COLO829 (cell line): ENCODE data around the gene TNFSF4.
A peak's percentile ranks its signal among the peaks of the same experiment; 100 is the strongest.
"Not testable (repeated sequence)": the region's sequence is repeated elsewhere in the genome, so short reads cannot be mapped to it uniquely, and the experiment has no call there.

ENCODE experiments used
- DNase-seq: peaks from one replicate; pipeline ENCODE4 v3.0.0; 2012; ENCODE audit warnings: low spot score

The TNFSF4 gene

DNA sequence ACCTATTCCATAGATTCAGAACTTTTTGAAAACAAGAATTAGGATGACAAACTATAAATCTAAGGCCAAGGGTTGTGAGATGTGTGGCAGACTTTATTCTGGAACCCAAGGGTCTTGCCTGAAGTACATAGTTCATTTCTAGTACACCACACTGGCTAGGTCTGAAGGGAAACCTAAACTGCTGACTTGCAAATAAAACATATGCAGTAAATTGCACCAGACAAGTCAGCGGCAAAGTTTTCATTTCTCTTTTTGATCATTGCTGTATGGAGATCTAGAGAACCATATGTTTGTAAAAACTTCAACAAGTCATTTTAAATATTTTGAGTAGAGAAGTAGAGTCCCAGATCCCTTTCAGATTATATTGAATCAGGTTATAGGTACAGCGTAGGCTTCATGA, 43.9 kb downstream of the TNFSF4 start:
- DNase-seq, result no peak

DNA sequence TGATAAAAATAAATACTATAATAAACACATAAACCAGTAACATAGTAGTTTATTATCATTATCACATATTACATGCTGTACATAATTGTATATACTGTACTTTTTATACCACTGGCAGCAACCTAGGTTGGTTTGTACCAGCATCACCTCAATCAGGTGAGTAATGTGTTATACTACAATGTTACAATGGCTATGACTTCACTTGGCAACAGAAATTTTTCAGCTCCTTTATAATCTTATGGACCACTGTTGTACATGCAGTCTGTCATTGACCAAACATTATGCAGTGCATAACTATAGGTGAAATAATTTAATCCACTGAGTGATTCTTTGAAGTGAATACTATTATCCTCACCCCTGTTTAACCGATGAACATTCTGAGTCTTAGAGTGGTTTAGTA, 44.5 kb downstream of the TNFSF4 start:
- no peak for DNase-seq

DNA sequence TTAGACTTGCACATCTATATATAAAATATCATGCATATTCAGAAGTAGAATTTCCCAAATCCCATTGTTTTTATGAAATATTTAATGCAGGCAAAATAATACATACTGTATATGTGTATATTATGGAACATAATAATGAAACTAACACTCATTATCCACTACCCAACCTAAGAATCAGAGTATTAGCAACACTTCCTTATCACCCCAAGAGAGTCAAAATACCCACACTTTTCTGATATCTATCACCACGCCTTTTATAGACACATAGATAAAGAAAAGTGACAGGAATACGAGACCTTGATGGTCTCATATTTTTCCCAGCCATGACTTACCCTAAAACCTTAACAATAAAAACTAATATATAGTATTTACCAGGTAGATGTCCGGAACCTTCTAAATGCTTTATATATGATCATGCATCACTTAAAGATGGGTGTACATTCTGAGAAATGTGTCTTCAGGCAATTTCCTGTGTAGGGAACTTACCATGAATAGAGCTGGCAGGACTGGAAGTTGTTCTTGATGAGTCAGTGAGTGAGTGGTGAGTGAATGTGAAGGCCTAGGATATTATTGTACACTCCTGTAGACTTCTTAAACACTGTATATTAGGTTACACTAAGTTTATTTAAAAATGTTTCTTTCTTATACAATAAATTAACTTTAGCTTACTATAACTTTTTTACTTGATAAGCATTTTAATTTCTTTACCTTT, 45.5 kb downstream of the TNFSF4 start:
- no peak for DNase-seq

DNA sequence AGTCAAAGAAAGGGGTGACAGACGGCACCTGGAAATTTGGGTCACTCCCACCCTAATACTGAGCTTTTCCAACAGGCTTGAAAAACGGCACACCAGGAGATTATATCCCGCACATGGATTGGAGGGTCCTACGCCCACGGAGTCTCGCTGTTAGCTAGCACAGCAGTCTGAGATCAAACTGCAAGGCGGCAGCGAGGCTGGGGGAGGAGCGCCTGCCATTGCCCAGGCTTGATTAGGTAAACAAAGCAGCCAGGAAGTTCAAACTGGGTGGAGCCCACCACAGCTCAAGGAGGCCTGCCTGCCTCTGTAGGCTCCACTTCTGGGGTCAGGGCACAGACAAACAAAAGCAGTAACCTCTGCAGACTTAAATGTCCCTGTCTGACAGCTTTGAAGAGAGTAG, 53.2 kb downstream of the TNFSF4 start:
- not testable (repeated sequence) for DNase-seq

DNA sequence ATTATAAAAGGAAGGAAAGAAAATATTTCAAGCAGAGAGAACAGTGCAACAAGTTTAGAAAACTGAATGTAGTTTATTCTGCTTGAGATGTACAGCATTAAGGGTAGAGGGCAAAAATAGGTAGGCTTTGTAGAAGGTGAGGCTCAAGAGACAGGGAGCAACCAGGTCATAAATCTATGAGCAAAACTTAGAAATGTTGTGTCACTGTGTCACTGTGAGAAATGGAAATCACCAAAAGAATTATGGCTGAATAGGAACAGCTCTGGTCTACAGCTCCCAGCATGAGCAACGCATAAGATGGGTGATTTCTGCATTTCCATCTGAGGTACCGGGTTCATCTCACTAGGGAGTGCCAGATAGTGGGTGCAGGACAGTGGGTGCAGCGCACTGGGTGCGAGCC, 53.6 kb downstream of the TNFSF4 start:
- no peak for DNase-seq

DNA sequence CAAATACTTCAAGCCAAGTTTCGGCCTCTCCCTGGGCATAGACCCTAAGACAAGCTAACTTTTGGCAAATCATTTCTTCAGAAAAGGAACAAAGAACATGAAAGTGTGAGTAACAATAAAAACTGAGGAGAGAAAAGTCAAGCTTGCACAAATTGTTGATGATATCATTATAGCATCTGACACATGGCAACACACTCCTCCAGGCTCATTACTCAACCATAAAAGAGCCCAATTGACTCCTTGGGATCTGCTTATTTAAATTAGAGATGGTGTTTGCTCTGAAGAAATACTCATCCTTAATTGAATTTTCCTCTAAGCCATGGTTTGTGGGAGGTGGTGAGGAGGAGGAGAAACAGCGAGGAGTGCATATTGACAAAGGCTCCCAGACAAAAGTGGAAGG, 54.5 kb downstream of the TNFSF4 start:
- no peak for DNase-seq

DNA sequence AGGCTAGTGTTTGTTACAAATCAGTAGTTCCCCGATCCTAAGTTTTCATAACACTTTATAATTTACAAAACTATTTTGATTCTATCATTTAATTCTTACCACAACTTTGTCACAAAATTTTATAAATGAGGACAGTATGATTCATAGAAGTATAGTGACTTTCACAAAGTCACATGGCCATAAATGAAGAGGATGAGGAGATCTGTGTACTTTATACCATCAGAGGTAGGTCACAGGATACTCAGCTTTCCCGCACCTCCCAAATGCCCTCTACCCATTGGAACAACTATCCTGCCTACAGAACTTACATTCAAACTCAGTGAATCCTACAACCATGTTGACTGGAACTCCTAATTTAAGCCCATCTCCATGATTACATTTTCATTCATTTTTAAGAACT, 56.3 kb downstream of the TNFSF4 start:
- no peak for DNase-seq

DNA sequence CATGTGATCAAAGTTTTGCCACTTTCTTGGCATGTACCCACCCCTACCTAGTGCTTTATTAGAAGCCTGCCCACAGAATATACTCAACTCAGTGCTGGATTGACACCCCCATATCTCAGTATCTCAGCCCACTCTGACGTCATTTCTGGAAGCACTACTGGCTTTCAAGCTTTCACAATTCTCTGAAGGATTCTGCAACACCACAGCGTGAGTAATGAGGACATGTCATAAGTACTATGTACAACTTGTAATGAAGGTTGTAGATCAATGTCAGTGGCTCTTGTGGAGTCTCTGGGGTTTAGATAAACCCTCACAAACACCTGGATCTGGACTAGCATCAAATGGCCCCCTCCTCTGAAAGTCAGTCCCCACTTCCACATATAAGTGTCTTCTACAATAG, 57.2 kb downstream of the TNFSF4 start:
- DNase-seq, result no peak

DNA sequence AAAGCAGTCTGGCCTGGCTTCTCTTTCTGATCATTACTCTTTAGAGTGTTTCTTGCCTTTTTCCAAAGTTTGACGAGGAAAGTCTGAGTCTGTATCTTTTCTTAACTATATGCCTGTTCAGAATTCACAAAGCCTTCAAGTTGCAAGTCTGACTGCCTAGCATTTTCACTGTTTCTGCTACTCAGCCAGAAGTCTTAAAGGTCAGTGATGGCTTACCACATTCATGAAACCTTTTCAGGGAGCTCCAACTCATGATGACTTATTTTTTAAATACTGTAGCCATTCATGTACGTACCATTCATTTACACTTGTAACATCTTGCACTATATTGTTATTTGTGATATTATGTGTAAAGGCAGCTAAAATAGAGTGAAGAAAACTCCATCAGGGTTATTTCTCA, 58.2 kb downstream of the TNFSF4 start:
- no peak for DNase-seq

DNA sequence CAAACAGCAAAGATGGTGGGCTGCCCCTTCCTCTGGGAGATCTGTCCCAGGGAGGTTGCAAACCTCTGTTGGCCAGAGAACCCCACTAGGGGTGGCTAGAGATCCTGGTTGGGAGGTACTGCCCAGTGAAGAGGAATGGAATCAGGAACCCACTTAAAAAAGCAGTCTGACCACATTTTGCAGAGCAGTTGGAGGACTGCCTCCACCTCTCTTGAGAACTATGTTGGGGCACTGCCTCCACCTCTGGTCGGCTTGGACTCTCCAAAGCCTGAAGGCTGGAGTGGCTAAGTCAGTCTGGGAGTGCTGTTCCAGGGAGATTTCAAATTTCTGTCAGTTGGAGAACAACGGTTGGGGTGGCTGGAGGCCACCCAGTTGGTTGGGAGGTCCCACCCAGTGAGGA, 58.6 kb downstream of the TNFSF4 start:
- no peak for DNase-seq

DNA sequence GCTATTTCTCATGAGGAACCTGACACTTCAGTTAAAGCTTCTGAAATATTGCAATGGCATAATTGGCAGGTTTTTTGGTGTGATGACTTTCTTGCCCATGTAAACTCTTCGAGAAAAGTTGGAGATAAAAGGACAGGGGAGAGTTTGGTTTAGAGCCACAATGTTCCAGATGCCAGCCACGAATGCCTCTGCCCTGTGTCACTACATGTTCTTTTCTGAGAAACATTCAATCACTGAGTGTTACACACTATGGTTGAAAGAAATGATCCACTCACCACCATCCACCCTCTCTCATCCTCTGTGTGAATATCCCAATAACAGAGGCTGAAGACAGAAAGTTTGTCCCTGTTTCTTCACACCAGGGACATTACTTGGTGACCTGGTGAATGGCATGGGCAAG, 66.4 kb downstream of the TNFSF4 start:
- no peak for DNase-seq

DNA sequence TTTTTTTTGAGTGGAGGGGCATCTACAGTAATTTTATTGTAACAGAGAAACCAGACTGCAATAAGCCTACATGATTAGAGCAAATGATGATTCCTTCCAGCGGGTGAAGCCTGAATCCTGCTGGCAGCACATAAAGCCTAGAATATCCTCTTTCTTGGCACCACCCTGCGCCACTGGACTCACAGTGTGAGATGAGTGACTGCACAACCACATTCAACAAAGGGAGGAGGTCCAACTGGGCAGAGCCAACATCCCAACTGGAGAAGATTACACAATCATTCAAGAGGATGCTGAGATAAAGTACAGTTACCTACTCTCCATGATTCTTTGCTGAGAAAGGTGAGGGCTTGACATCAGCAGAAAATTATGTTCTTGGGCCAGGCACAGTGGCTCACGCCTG, 67.4 kb downstream of the TNFSF4 start:
- no peak for DNase-seq

DNA sequence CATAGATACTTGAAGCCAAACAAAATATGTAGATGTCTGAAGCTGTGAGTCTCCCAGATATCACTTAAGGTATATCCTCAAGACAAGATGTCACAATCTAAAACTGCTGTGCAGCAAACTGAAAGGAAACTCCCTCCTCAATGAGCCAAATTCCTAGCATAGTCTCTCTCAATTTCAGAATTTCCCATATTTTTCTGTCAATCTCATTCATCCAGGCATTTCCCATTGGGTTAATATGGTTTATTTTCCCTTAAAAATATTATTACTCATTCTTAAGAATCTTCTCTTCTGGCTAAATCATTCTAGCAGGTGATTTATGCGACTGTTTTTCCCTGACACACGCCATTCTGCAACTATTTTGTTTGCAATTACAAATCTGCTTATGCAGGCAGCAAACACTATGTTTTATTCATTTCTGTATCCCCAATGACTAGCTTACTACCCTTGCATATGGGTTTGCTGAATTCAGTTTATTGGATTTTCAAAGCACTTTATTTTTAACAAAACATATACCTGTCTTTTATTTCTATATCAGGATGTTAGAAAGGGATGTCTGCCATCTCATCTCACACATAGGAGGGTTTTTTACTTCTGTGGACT, 69.9 kb downstream of the TNFSF4 start:
- no peak for DNase-seq

DNA sequence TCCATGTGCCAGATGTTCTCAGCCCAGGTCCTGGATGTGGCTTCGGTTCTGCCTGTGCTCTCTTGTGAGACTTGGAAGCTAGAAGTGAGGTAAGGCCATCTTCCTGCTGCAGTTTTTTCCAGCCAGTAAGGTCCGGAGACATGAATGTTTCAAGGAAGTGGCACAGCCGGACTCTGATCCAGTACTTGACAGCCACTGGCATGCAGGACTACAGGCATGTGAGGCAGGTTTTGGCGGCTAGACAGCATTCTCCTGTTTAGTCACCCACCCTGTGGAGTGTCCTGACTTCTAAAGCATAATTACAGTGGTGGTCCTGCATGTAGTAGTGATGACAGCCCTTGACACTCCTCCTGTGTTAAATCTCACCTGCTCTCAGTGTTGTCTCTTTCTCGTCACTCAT, 72.3 kb downstream of the TNFSF4 start:
- DNase-seq, result no peak

DNA sequence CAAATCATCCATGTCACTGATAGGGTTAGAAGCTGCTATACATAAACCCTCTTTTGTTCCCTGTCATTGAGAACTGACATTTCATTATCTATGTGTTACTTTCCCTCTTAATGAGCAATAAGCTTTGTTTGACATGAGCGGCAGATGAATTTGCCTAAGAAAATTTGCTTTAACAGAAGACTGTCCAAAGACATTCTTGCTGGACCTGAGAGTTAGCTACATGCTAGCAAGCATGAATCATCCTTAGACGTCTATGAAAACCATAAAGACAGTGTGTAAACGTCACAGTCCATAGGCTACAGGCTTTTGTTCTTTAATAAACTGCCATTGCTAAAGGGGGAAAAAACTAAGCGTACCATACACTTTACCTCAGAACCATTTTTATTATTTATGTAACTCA, 73.1 kb downstream of the TNFSF4 start:
- peak; percentile 56 for DNase-seq
